ENCODE measurements around the gene MAGI1.

MAGI1 gene

GRCh38 chr3:65988411-65989180 is 50.1 kb downstream of the MAGI1 start:
- TF ChIP-seq CTCF (IDR thresholded peaks at IDR 0.05; ENCODE audit: insufficient read depth, missing control alignments) = no peak
- peak; percentile 80 for FAIRE-seq
- no peak for DNase-seq (ENCODE audit: insufficient read length, low spot score)

- FAIRE-seq = no peak
- TF ChIP-seq CTCF (IDR thresholded peaks at IDR 0.05; ENCODE audit: insufficient read depth, missing control alignments) = no peak
- no peak for DNase-seq (ENCODE audit: insufficient read length, low spot score)
These were observed 52.4 kb downstream of the MAGI1 start for GRCh38 chr3:65986285-65986684.

GRCh38 chr3:65984975-65985374 is 53.7 kb downstream of the MAGI1 start:
- FAIRE-seq = no peak
- no peak for DNase-seq (ENCODE audit: insufficient read length, low spot score)
- TF ChIP-seq CTCF (IDR thresholded peaks at IDR 0.05; ENCODE audit: insufficient read depth, missing control alignments) = no peak

GRCh38 chr3:65983100-65983499 is 55.6 kb downstream of the MAGI1 start:
- no peak for TF ChIP-seq CTCF (IDR thresholded peaks at IDR 0.05; ENCODE audit: insufficient read depth, missing control alignments)
- FAIRE-seq = no peak
- no peak for DNase-seq (ENCODE audit: insufficient read length, low spot score)

- DNase-seq (ENCODE audit: insufficient read length, low spot score) = no peak
These were observed 59.0 kb downstream of the MAGI1 start for GRCh38 chr3:65979731-65980130.

GRCh38 chr3:65979162-65979561 is 59.6 kb downstream of the MAGI1 start:
- FAIRE-seq (no peak), DNase-seq (ENCODE audit: insufficient read length, low spot score) (no peak)
- TF ChIP-seq CTCF (IDR thresholded peaks at IDR 0.05; ENCODE audit: insufficient read depth, missing control alignments) = no peak

More at GRCh38 chr3:65979731-65980130, 59.0 kb downstream of the MAGI1 start:
- TF ChIP-seq CTCF (IDR thresholded peaks at IDR 0.05; ENCODE audit: insufficient read depth, missing control alignments) = no peak
- FAIRE-seq = no peak

GRCh38 chr3:65978116-65978515 is 60.6 kb downstream of the MAGI1 start:
- no peak for DNase-seq (ENCODE audit: insufficient read length, low spot score)
- FAIRE-seq = no peak
- TF ChIP-seq CTCF (IDR thresholded peaks at IDR 0.05; ENCODE audit: insufficient read depth, missing control alignments) = no peak

Data from D721Med (cell line).